ENCODE results near the gene GOLGA6L7.
"Not testable (repeated sequence)": the region's sequence is repeated elsewhere in the genome, so short reads cannot be mapped to it uniquely, and the experiment has no call there.

Gene GOLGA6L7

DNA sequence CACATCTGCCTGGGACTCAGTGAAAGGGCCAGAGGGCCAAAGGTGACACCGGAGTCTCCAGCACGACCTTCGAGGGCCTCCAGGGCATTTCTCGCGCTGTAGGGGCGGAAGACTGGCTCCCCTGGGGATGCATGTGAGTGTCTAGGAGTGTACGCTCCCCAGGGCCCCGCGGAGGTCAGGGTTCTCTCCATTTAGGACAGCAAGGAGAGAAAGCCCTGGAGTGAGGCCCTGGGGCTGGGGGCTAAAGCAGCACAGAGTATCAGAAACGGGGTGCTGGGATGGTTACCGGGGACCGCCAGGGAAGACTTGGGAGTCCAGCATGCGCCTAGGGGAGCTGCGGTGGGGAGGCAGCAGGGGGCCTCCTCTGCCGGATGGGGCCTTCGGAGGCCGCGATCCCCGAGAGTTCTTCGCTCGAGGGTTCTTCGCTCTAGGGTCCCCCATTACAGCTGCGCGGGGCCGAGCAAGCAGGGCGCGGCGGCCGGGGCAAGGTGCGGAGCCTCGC, 36.7 kb upstream of the GOLGA6L7 start:
- no peak for DNase-seq

DNA sequence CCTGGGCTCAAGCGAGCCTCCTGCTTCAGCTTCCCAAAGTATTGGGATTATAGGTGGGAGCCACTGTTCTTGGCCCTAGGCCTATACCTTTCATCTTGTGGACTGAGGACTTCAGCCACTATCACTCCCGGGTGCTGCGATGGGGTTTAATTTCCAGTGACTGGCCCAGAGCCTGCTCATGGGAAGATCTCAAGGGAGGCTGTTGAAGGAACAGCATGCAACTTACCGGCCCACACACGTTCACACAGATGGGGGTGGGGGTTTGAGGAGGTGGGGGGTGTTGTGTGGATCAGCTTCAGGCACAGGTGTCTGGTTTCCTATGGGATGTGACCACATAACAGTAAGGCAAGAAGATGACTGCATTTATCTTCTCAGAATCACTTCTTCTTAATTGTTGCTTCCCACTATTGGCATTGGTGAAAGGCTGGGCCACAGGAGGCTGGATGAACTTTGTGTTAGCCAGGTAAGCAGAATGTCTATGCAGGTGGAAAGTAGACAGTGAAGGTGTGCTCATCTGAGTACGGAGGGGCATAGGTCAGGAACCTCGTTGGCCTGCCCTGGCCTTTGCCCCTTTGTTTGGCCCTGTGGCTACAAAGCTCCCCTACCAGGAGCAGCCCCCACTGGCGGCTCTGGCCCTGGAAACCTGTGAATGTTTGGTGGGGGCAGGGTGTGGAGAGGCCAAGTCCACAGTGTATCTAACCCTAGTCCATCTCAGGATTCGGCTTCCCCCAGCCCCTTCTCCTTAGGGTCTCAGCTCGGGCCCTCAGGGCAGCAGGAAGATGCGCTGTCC, 35.9 kb upstream of the GOLGA6L7 start:
- DNase-seq, result no peak

DNA sequence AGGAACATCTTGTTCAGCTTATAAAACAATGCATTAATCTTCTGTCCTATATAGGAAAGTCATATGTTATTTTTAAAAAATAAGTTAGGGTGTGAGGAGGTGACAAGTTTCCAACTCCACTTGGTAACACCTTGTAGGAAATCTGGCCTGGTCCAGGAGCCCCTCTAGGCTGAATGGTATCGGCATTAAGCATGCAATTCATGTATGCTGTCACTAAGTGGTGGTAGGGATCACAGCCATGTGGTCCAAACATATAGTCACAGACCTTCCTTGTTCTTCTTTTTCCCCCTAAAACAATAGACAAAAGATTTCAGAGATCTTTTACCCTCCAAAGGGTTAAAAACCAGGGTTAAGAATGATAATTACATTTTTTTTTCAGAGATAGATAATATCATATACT, 33.2 kb upstream of the GOLGA6L7 start:
- no peak for DNase-seq

DNA sequence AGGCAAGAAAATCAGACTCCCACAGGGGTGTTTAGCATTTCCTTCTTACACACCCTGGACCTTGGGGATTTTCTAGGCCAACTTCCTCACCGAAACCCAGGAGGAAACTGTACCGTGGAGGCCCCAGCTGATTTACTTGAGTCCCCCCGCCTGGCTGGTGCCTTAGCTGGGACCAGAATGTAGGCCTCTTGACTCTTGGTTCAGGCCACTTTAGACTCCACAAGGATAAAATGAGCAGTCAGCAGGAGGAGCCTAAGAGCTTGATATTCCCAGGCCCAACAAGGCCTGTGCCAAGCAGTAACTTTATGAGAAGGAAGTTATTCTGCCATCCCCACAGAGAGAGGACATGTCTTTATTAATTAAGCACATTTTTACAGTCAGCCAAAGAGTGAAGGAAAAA, 32.7 kb upstream of the GOLGA6L7 start:
- no peak for DNase-seq

DNA sequence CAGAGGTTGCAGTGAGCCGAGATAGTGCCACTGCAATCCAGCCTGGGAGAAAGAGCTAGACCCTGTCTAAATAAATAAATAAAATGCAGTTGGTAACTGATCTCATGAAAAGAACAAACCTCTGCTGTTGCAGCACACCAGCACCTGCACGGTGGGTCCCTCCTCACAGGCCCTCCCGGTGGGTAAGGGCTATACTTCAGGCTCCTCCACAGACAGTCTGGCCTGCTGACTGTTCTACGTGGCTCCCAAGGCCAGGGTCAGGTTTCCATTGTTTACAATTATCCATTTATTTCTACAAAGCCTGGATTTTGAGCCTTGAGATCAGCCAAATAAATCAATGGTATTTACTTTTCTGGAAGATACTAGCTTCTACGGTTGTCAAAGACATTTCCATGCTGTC, 32.2 kb upstream of the GOLGA6L7 start:
- no peak for DNase-seq

- no peak for DNase-seq
These were observed 31.1 kb upstream of the GOLGA6L7 start for GRCh38 chr15:28879551-28879950.

- no peak for DNase-seq
These were observed 29.8 kb upstream of the GOLGA6L7 start for GRCh38 chr15:28878209-28878608.

DNA sequence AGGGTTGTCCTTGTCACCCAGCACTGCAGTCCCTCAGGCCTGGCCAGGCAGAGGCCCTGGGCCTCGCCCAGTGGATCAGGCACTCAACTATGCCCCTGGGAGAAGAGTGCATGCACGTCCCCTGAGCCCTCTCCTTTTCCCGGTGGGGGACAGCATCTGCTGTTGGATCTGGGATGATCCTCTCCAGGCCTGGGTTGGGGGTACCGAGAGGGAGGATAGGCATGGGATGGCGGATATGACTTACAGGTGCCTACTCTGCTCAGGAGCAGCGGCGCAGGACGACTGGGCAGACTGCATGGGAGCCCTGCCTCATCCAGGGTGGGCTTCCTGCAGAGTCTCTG, 28.4 kb upstream of the GOLGA6L7 start:
- no peak for DNase-seq

DNA sequence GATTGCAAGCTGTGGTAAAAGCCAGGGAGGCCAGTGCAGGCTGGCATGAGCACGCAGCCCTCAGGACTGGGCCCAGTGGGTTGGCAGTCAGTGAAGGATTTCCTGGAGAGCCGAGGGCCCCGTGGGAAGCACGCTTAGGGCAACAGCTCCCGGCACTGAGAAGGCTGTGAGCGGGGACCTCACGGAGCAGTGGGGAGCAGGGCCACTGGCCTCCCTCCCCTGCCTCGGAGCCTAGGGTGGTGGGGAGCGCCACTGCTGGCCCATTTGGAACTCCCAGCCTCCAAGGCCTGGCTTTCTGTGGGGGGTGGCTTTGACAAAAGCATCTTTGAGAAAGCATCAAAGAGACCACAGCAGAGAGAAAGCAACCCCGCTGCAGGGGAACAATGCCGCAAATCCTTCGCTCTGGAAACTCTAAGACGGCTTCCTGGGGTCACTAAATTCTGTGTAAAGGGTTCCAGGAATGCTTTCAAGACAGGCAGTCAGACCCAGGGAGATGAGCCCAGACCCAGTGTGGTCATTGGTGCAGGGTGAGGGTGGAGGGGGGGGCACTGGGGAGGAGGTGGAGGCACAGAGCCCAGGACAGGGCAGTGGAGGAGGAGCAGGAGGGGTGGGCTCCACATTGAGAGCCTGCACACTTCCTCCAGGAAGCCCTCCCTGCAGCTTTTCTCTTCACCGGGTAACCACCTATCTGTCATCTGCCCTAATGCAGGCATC, 27.8 kb upstream of the GOLGA6L7 start:
- no peak for DNase-seq

DNA sequence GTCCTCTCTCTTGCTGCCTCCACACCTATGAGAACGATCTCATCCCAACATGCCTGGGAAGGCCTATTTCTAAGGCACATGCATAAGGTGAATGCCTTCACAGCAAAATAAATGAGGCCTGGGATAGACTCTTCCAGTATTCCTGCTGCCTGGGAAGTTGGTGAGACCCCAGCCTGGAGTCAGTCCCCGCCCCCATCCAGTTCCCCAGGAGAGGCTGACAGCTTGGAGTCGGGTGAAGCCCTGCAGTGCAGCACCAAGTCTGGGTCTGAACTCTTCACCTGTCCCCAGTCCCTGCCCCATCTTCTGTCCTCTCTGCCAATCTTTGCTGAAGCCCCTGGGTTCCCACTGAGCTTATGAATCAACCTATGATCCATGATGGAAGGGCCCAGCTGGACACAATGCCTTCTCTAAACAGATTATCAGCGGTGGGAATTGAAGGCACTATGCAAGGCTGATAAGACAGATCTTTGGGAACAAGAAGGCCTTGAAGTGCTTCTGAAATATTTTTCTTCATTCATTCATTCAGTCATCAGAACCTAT, 27.1 kb upstream of the GOLGA6L7 start:
- no peak for DNase-seq

GRCh38 chr15:28873585-28874190, 25.2 kb upstream of the GOLGA6L7 start:
- DNase-seq, result no peak

DNA sequence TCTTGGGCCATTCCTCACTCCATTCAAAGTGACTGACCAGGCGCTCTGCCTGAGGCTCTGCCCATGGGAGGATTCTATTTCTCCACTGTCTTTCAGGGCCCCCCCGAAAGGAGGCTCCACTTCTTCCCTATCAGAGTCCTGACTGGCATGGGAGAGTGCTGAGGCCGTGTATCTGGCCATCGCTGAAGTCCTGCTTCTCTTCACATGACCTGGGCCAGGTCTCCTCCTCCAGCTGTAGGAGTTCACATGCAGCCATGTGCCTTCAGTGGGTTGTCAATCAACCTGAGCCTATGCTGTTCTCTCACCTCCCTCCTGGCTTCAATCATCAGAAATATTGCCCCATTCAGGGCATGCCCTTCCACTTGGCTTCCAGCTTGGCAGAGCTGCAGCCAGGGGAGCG, 24.6 kb upstream of the GOLGA6L7 start:
- no peak for DNase-seq

- DNase-seq, result no peak
These were observed 22.7 kb upstream of the GOLGA6L7 start for GRCh38 chr15:28871168-28871567.

GRCh38 chr15:28868744-28869345, 20.4 kb upstream of the GOLGA6L7 start:
- no peak for DNase-seq

GRCh38 chr15:28861589-28862293, 13.3 kb upstream of the GOLGA6L7 start:
- not testable (repeated sequence) for DNase-seq

GRCh38 chr15:28861031-28861534, 12.6 kb upstream of the GOLGA6L7 start:
- DNase-seq, result no peak

GRCh38 chr15:28854578-28854977, 6.1 kb upstream of the GOLGA6L7 start:
- not testable (repeated sequence) for DNase-seq

GRCh38 chr15:28853654-28854053, 5.2 kb upstream of the GOLGA6L7 start:
- DNase-seq, result not testable (repeated sequence)

DNA sequence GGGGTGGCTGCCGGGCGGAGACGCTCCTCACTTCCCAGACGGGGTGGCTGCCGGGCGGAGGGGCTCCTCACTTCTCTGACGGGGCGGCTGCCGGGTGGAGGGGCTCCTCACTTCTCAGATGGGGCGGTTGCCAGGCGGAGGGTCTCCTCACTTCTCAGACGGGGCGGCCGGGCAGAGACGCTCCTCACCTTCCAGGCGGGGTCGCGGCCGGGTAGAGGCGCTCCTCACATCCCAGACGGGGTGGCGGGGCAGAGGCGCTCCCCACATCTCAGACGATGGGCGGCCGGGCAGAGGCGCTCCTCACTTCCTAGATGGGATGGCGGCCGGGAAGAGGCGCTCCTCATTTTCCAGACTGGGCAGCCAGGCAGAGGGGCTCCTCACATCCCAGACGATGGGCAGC, 1.3 kb upstream of the GOLGA6L7 start:
- DNase-seq, result not testable (repeated sequence)

GRCh38 chr15:28849271-28849670, 827 bp upstream of the GOLGA6L7 start:
- DNase-seq, result not testable (repeated sequence)

DNA sequence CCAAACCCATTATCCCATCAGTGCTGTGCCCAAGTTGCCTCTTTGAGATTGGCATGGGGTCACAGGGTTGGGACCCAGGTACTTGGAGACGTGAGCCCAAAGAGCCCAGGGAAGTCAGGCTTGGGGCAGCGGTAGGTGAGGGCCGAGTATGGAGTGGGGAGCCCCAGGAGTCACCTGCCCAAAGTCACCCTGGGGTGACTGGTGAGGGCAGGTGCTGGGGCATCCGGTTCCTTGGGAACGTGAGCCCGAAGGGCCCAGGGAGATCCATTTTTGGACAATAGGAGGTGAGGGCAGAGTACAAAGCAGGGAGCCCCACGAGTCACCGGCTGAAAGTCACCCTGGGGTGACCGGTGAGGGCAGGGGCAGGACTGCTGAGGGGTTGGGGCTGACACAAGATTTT, 485 bp downstream of the GOLGA6L7 start:
- DNase-seq, result not testable (repeated sequence)

GRCh38 chr15:28847247-28847646, 1.2 kb downstream of the GOLGA6L7 start:
- not testable (repeated sequence) for DNase-seq

Data from right kidney (tissue), 1 donor.